Muscle of back (tissue), 11 donors: ENCODE data around the gene IFT43. TPM values are rescaled to one million over a fixed set of nuclear protein-coding genes. Genes with fewer than 3 reads are reported as not detected.
A peak's percentile ranks its signal among the peaks of the same experiment; 100 is the strongest.

ENCODE experiments used
- DNase-seq, 3 donors: peaks; one replicate each; pipeline versions ENCODE4 v3.0.0 to v3.0.0-alpha.2; 2013
- polyA plus RNA-seq, 10 donors: library from polyadenylated mRNA; unstranded; fragments of 120-200 nt; gene quantifications; one replicate each; pipeline ENCODE4 v1.2.1, GENCODE V29; 2013; ENCODE audit not compliant: insufficient read length in 10 of 10

The IFT43 gene
- polyA plus RNA-seq, 10 donors = 20.7 to 27.5 (median 23.8) TPM

GRCh38 chr14:76011930-76012329 lies 26.4 kb downstream of the IFT43 start:
- DNase-seq = peak in 1 of 3 donors; percentile 23

DNA sequence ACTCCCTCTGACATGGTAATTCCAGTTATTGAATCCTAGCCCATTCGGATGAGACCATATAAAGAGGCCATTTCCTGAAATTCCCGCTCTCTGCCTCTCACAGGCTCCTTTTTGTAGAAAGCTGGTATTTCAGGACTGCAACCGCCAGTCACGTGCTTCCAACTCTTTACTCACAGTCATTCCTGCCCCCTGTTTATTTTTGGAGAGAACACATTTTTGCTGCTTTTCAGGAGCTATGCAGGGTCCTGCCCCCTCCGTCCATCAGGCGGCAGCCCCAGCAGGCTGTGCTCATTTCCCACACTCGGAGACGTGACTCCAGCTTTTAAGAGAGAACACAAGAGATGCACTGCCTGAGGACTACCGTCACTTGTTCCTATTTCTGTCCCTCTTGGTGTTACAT lies 26.8 kb downstream of the IFT43 start:
- DNase-seq = peak in 2 of 3 donors; percentile 47 to 70

DNA sequence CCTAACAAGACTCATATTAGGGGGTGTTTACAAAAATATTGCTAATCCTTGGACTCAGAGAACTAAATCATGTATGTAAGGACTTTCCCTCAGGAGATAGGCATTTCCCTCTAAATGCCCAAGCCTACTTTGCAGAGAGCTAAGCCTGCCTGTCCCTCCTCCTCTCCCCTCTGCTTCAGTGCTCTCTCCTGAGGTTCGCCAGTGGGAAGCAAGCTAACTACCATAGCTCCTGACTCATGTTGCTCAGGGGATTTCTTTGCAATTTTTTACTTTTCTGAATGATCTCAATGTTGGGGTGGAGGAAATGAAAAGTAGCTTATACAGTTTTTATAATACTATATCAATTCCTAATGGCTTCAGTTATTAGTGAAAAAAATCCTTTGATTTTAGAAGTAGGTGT lies 29.6 kb downstream of the IFT43 start:
- DNase-seq = no peak

DNA sequence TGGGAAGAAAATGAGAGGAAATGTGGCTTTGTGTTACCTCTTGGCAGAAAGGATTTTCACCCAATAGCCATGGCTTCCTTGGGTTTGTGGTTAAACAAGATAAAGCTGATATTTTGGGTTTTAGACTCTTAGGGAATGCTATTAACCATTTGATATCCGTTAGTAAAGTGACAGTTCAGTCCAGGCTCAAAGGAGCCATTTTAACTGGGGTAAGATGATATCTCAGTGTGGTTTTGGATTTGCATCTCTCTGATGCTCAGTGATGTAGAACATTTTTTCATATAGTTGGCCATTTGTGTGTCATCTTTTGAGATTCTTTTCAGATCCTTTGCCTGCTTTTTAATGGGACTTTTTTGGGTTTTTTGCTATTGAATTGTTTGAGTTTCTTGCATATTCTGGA lies 30.1 kb downstream of the IFT43 start:
- no peak for DNase-seq

DNA sequence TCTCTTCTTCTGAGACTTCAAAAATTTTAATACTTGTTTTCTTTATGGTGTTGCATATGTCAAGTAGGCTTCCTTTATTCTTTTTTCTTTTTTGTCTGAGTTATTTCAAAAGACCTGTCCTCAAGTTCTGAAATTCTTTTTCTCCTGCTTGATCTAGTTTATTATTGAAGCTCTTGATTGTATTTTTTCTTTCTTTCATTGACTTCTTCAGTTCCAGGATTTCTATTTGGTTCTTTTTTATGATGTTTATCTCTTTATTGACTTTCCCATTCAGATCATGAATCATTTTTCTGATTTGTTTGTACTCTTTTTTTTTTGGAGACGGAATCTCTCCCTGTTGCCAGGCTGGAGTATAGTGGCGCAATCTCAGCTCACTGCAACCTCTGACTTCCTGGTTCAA lies 34.1 kb downstream of the IFT43 start:
- no peak for DNase-seq

DNA sequence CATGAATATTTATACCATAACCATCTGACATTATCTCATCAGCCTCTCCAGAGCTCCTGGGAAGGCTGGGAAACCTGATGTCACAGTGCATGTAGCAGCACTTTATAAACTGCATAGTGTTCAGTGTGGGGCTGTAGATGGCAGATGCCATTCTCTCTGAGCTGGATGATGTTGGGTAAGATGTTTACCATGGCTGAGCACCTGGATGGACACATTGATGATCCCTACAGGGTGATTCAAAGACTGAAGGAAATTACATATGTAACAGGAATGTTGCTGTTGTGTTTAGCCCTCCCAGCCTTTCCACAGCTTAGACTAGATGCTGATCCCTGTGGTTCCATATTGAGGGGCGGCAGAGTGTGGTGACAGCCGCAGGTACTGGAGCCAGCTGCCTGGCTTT lies 37.4 kb downstream of the IFT43 start:
- no peak for DNase-seq

GRCh38 chr14:76023757-76024156 lies 38.2 kb downstream of the IFT43 start:
- DNase-seq = no peak

DNA sequence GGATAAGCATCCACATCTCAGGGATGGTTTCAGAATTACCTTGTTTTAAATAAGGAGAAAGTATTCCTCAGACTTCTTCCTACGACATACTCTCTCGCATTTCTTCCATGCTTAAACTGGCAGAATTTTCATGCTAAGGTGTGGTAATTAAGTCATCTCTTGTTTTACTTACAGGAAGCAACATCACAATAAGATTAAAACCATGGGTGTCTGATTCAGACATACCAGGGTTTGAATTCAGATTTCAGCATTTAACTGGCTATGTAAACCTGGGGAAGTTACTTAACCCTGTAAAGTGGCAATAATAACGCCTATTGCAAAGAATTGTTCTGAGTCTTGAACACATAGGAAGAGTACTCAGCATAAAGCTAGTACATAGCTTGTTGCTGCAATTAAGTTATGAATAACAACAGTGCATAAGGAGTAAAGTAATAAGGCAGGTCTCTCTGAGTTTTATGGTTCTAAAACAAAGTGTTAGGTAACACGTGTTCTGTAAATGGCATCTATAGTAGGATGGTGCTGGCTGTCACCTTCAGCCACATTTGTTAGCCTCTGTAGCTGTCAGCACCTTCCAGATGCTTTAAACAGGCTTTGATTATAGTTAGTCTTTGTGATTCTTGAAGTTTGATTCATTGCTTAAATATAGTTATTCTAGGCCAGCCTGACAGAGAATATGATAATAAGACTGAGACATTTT lies 38.8 kb downstream of the IFT43 start:
- DNase-seq = no peak

DNA sequence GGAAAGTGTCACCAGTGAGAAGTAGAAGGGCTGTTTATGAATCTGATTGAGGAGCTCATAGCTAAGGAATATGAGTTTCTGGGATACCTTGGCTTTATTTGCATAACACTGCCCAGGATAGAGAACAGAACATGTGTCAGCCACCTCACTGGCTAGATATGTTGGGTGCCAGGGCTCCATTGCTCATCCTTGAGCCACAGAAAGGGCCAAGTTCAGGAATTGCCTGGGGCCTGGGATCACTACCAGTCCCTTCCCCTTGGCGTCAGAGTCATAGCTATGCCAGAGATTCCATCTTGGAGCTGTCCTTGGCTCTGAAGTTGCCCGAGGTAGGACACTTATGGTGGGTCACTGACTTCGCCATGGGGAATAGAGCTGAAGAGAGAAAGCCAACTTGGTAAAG lies 49.0 kb downstream of the IFT43 start:
- no peak for DNase-seq

GRCh38 chr14:76040704-76041103 lies 55.1 kb downstream of the IFT43 start:
- peak; percentile 7 to 33 (median 13) for DNase-seq

GRCh38 chr14:76045773-76046172 lies 60.2 kb downstream of the IFT43 start:
- DNase-seq = no peak

GRCh38 chr14:76050250-76050649 lies 64.7 kb downstream of the IFT43 start:
- DNase-seq = no peak

DNA sequence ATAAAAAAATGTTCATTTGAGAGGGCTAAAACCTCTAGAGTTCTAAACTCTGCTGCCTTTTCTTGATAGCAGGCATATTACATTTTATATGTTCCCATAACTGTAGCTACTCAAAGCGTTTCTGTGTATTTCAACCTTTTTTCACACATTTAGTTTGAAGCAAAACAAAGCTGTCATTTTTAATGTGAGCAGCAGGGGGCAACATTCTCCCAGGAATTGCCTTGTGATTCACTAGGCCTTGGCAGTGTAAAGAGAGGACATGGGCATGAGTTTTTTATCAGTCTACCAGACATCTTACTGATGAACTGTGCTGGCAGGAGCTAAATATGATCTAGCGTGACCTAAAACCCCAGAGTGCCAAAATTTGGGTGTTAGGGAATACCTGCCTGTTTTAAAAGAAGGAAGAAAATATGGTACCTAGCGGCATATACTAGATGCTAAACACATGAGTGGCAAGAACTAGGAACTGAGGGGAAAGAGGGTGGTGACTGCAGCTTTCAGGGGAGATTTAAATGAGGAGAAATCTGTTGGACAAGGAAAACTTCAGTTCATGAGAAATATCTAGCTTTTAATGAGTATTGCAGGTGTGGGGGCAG lies 65.3 kb downstream of the IFT43 start:
- DNase-seq = peak; percentile 56 to 80 (median 71)

DNA sequence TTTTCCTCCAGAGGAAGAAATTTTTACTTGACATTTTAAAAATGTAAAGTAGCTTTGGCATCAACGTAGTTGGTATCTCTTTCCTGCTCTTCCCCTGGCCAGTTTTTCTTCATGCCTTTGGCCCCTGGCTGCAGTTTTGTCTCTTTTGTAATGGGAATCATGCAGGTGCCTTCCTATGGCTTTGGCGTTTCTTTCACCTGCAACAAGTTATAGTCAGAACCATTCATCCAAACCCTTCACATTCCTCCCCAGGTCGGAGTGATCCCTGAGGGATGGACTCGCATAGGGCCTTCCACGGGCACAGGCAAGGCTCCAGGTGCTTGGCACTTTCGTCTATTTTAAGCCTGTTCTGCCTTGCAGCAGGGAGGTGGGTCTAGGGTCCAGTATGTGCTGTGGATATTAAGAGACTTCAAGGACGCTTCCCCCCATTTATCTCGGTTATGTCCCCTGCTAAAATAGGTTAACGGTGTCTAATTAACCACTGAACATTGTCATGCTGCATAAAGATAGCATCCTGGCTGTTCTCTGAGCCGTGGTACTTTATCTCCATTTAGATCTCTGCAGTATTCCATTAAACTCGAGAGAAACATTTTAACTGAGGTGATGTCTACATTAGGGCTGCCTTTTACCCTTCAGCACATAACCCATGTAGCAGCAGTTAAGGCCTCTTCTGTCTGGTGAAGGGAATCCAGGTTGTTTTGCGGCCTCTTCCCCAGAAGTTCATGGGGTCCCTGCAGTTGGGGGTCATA lies 66.3 kb downstream of the IFT43 start:
- DNase-seq = no peak

GRCh38 chr14:76053572-76054355 lies 68.2 kb downstream of the IFT43 start:
- no peak for DNase-seq

GRCh38 chr14:76055330-76055729 lies 69.8 kb downstream of the IFT43 start:
- no peak for DNase-seq

DNA sequence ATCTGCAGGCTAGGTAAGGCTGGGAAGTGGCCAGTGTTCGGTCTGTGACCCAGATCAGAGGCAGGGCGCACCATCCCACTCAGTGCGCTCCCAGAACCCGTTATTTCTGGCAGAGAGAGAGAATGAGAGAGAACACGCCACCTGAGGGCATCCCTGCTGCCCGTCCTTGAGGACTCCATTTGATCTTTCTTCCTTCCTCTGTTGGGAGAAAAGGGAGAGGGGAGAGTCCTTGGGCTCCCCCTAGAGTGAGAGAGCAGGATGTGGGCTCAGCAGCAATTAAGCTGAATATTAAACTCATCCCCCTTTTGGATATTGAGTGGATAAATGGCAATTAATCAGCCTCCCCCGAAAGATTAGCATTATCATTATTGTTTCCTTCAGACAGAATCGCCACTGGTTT lies 70.6 kb downstream of the IFT43 start:
- DNase-seq = no peak

GRCh38 chr14:76057914-76058313 lies 72.4 kb downstream of the IFT43 start:
- DNase-seq = no peak

DNA sequence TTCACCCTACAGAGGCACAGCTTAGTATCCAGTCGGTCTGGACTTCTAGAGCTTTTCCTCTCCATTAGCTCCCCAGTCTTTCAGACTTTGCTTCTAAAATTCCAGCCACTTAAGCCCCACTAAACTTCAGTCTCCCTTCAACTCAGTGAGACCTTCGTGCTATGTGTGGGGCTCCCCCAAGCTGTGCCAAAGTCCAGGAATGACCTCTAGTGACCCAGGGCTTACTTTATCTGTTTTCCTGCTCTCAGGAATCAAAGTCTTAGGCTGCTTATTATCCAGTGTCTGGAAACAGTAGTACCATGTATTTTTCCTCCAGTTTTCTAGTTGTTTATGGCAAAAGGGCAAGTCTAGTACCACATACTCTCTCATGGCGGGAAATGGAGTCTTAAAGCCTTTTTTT lies 77.8 kb downstream of the IFT43 start:
- no peak for DNase-seq

GRCh38 chr14:76065519-76065918 lies 80.0 kb downstream of the IFT43 start:
- no peak for DNase-seq

- no peak for DNase-seq
Observed at GRCh38 chr14:76067536-76067935, 82.0 kb downstream of the IFT43 start.

DNA sequence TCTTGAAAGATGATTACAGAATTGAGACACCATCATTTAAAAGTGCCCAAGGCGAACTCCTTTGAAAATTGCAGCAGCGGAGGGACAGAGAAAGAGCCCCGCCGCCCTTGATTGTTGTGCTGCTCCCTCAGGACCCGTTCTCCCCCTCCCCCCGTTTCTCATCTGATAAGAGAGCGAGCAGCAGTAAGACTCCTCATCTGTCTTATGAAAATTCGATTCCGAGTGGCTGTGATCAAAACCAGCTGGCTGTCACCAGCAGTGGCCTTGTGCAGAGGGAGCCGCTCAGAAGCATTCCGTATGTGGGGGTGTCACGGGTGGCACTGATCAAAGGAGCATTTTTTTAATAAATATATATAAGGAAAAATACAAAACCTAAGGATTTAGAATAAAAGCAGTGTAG lies 88.2 kb downstream of the IFT43 start:
- DNase-seq = no peak
